IPS-NIHi7 (cell line): ENCODE data around the gene PCDHB12.
"Not testable (repeated sequence)": the region's sequence is repeated elsewhere in the genome, so short reads cannot be mapped to it uniquely, and the experiment has no call there.

ENCODE experiments used
- DNase-seq: peaks from one replicate; pipeline ENCODE4 v3.0.0; 2012; ENCODE audit warnings: mixed read lengths; ENCODE audit errors: extremely low spot score

Gene PCDHB12

GRCh38 chr5:141208478-141208877 lies at the start of gene PCDHB12:
PCDHB12 (plus strand) TSS chr5:141208719; CDS start chr5:141208908, 189 bp downstream.
- DNase-seq, result peak; percentile 23

GRCh38 chr5:141172381-141173204 lies 35.9 kb upstream of the PCDHB12 start, which contains the start of gene PCDHB7:
PCDHB7 (plus strand) TSS chr5:141172644; CDS start chr5:141172836, 192 bp downstream.
- peak; percentile 48 for DNase-seq

GRCh38 chr5:141174291-141175104 lies 34.0 kb upstream of the PCDHB12 start:
- DNase-seq, result not testable (repeated sequence)

- no peak for DNase-seq
Measured at GRCh38 chr5:141175933-141176332, 32.6 kb upstream of the PCDHB12 start.

GRCh38 chr5:141177577-141178191 lies 30.8 kb upstream of the PCDHB12 start, which contains the start of gene PCDHB8:
PCDHB8 (plus strand) TSS chr5:141177790; CDS start chr5:141178035, 245 bp downstream.
- DNase-seq, result not testable (repeated sequence)

- not testable (repeated sequence) for DNase-seq
Measured at GRCh38 chr5:141179371-141179770, 29.1 kb upstream of the PCDHB12 start.

- DNase-seq, result not testable (repeated sequence)
Measured at GRCh38 chr5:141179876-141180275, 28.6 kb upstream of the PCDHB12 start.

GRCh38 chr5:141180313-141180712 lies 28.2 kb upstream of the PCDHB12 start:
- DNase-seq, result no peak

GRCh38 chr5:141182248-141182647 lies 26.3 kb upstream of the PCDHB12 start, which contains the start of gene PCDHB16:
PCDHB16 (plus strand) TSS chr5:141182387; CDS start chr5:141182560, 173 bp downstream.
- peak; percentile 62 for DNase-seq

- DNase-seq, result not testable (repeated sequence)
Measured at GRCh38 chr5:141184117-141184855, 24.2 kb upstream of the PCDHB12 start.

- DNase-seq, result peak; percentile 69
Measured at GRCh38 chr5:141186897-141187512, 21.5 kb upstream of the PCDHB12 start, which contains the start of gene PCDHB9. PCDHB9 (plus strand) TSS chr5:141187161; CDS start chr5:141187319, 158 bp downstream.

- DNase-seq, result not testable (repeated sequence)
Measured at GRCh38 chr5:141188682-141189081, 19.8 kb upstream of the PCDHB12 start.

- not testable (repeated sequence) for DNase-seq
Measured at GRCh38 chr5:141189131-141189530, 19.4 kb upstream of the PCDHB12 start.

GRCh38 chr5:141192110-141192725 lies 16.3 kb upstream of the PCDHB12 start, which contains the start of gene PCDHB10:
PCDHB10 (plus strand) TSS chr5:141192353; CDS start chr5:141192553, 200 bp downstream.
- peak; percentile 67 for DNase-seq

GRCh38 chr5:141194332-141194731 lies 14.2 kb upstream of the PCDHB12 start:
- not testable (repeated sequence) for DNase-seq

- no peak for DNase-seq
Measured at GRCh38 chr5:141196363-141196762, 12.2 kb upstream of the PCDHB12 start.

- DNase-seq, result peak; percentile 24
Measured at GRCh38 chr5:141199359-141200235, 8.9 kb upstream of the PCDHB12 start, which contains the start of gene PCDHB11. PCDHB11 (plus strand) TSS chr5:141199627; CDS start chr5:141199775, 148 bp downstream.

GRCh38 chr5:141201126-141201525 lies 7.4 kb upstream of the PCDHB12 start:
- DNase-seq, result not testable (repeated sequence)

- DNase-seq, result not testable (repeated sequence)
Measured at GRCh38 chr5:141201646-141202045, 6.9 kb upstream of the PCDHB12 start.
